HG03280 (cell line): ENCODE measurements around the gene FBXO17.

Experiments
- ATAC-seq: cut with Tn5 transposase; IDR thresholded peaks from one replicate; pipeline ENCODE4 v1.9.1; 2021; ENCODE audit warnings: mild to moderate bottlenecking, moderate library complexity; ENCODE audit not compliant: unreplicated experiment

FBXO17 gene

DNA sequence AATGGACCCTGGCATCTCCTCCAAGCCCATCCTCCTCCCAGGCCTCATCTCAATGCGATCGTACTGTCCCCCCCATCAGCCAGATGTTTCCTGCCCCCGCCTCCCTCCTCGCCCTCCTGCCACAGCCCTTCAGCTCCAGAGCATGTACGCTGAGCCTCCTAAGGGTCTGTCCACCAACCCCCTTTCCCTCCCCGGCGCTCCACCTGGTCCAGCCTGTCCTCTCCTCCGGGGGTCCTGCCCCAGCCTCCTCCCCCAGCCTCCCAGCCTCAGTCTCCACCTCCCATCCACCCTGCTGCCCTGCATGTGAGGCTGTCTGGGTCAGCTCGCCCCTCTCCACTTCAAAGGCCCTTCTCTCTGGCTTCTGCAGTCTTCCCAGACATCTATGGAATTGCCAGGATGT lies 80.6 kb downstream of the FBXO17 start:
- ATAC-seq: no peak

GRCh38 chr19:38893341-38893771 lies 82.2 kb downstream of the FBXO17 start:
- ATAC-seq: no peak

- no peak for ATAC-seq
These were observed 82.7 kb downstream of the FBXO17 start for GRCh38 chr19:38892841-38893240.

DNA sequence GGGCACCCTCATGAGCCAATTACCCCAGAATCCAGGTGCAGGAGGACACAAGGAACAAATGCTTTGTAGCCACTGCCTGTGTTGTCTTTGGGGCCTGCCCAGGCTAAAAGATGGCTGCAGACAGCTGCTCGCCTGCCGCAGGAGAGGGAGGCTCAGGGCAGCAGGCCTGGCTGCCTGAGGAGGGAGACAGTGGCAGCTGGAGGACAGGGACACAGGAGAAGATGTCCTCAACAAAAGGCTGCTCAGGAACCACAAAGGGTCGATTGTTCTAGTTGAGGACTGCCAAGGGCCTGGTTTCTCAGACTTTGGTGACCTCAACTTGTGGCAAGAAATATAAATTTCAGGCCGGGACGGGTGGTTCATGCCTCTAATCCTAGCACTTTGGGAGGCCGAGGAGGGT lies 83.8 kb downstream of the FBXO17 start:
- ATAC-seq: no peak
